Kidney (tissue), 14 donors: ENCODE results near the gene PPIL3. TPM values are rescaled to one million over a fixed set of nuclear protein-coding genes. Genes with fewer than 3 reads are reported as not detected.

Source experiments
- DNase-seq, 5 donors: peaks; one replicate each; pipeline ENCODE4 v3.0.0-alpha.2; 2013 to 2020
- FAIRE-seq: peaks from 2 replicates; lab custom pipeline; 2012; peaks lifted over from hg19 to GRCh38; lab: Jason Lieb, UNC
- H3K27ac ChIP-seq, 2 donors: one replicate each; pipeline ENCODE4 v1.7.0; 2013; ENCODE audit warnings: low read depth in 2 of 2, low read length in 2 of 2, inconsistent platforms in 1 of 2
- H3K27me3 ChIP-seq: one replicate; pipeline ENCODE4 v1.7.1; 2013; ENCODE audit warnings: low read length, inconsistent platforms; ENCODE audit not compliant: control insufficient read depth, insufficient read depth
- H3K36me3 ChIP-seq, 3 donors: one replicate each; pipeline versions ENCODE4 v1.7.0 to v1.7.1; 2013; ENCODE audit warnings: low read length in 3 of 3, control low read depth in 1 of 3, inconsistent platforms in 1 of 3; ENCODE audit not compliant: insufficient read depth in 3 of 3, control insufficient read depth in 2 of 3
- H3K4me1 ChIP-seq, 3 donors: one replicate each; pipeline versions ENCODE4 v1.7.0 to v1.7.1; 2013; ENCODE audit warnings: low read length in 3 of 3, inconsistent platforms in 1 of 3, low read depth in 1 of 3; ENCODE audit not compliant: control insufficient read depth in 2 of 3, insufficient read depth in 2 of 3
- H3K4me3 ChIP-seq, 3 donors: one replicate each; pipeline versions ENCODE4 v1.7.0 to v1.8.1; 2013; ENCODE audit warnings: low read length in 3 of 3, control low read depth in 1 of 3, inconsistent platforms in 1 of 3
- H3K9ac ChIP-seq, 3 donors: one replicate each; pipeline versions ENCODE4 v1.7.0 to v1.7.1; 2013; ENCODE audit warnings: low read length in 3 of 3, control low read depth in 1 of 3, inconsistent platforms in 1 of 3
- H3K9me3 ChIP-seq, 3 donors: one replicate each; pipeline versions ENCODE4 v1.7.0 to v1.7.1; 2013; ENCODE audit warnings: low read length in 3 of 3, control low read depth in 1 of 3, inconsistent platforms in 1 of 3; ENCODE audit not compliant: control insufficient read depth in 2 of 3, insufficient read depth in 1 of 3
- CTCF ChIP-seq: IDR thresholded peaks from 3 replicates; pipeline ENCODE4 v1.5.1; 2012; ENCODE audit warnings: mild to moderate bottlenecking, moderate library complexity, borderline replicate concordance; ENCODE audit not compliant: insufficient read depth; ENCODE audit errors: extremely low read depth
- intact Hi-C: fragments of 100-400 bp; cut with DNase I; formaldehyde crosslinking; loops from one replicate; pipeline ENCODE4 v1.11.1; 2022
- polyA plus RNA-seq: library from polyadenylated mRNA; stranded (reverse); fragments of 350-450 nt; fragmentation: Illumina TruSeq; extraction: RNeasy Lipid Tissue Mini Kit (QIAGEN cat#74804); gene quantifications from one replicate; pipeline ENCODE4 v1.2.3, GENCODE V29; 2014; ENCODE audit warnings: low read depth, low replicate concordance; ENCODE audit not compliant: insufficient read depth
- total RNA-seq: library from RNA; stranded (reverse); fragmentation: NEBNext Ultra II Directional; extraction: Animal tissue kit (Norgen Biotek cat#: 25700); gene quantifications from one replicate; pipeline ENCODE4 v1.2.1, GENCODE V29; 2021
- donor health status: control.
- donor health status: control.
- donor health status: control.
- donor health status: control.
- donor health status: control.
- donor health status: DM: yes; HTN: yes; CAD: no.
- donor health status: Normal renal cell carcinoma (clear cell type).

PPIL3 gene
- total and polyA plus RNA-seq, 2 donors from 2014 or later: 26.7 to 27.0 TPM

- no peak for TF ChIP-seq CTCF
- Histone ChIP-seq H3K4me3 (no peak overlapping the region), H3K27me3 (no peaks in the 10 kb centered on the region), H3K4me1 (no peaks in the 10 kb centered on the region), H3K9me3 (no peaks in the 10 kb centered on the region), H3K27ac (no peak overlapping the region), H3K9ac (no peak overlapping the region), H3K36me3 (peaks cover 16 to 55% (median 44%) of the 10 kb centered on the region in 3 donors)
- intact Hi-C loops: no loop called here
- FAIRE-seq (no peak), DNase-seq (no peak)
Measured at GRCh38 chr2:200852605-200853004, 36.3 kb downstream of the PPIL3 start.

- H3K9ac ChIP-seq: no peak overlapping the region
- H3K27ac ChIP-seq: no peak overlapping the region
- H3K27me3 ChIP-seq: no peaks in the 10 kb centered on the region
- DNase-seq: no peak
- no peak for TF ChIP-seq CTCF
- H3K36me3 ChIP-seq: peaks cover 10 to 45% (median 34%) of the 10 kb centered on the region in 3 donors
- intact Hi-C loops: no loop called here
- no peaks in the 10 kb centered on the region for H3K9me3 ChIP-seq
- no peaks in the 10 kb centered on the region for H3K4me1 ChIP-seq
- no peak for FAIRE-seq
- no peak overlapping the region for H3K4me3 ChIP-seq
Measured at GRCh38 chr2:200851398-200852248, 37.3 kb downstream of the PPIL3 start.

- peaks cover 8 to 39% (median 31%) of the 10 kb centered on the region in 3 donors for H3K36me3 ChIP-seq
- H3K9me3 ChIP-seq: no peaks in the 10 kb centered on the region
- DNase-seq (no peak), FAIRE-seq (no peak)
- TF ChIP-seq CTCF: no peak
- no peak overlapping the region for H3K4me3 ChIP-seq
- no peak overlapping the region for H3K9ac ChIP-seq
- intact Hi-C loops: no loop called here
- no peak overlapping the region for H3K27ac ChIP-seq
- no peaks in the 10 kb centered on the region for H3K4me1 ChIP-seq
- no peaks in the 10 kb centered on the region for H3K27me3 ChIP-seq
Measured at GRCh38 chr2:200850512-200851256, 38.2 kb downstream of the PPIL3 start.
